Measurements from ENCODE around the gene ST7. TPM values are rescaled to one million over a fixed set of nuclear protein-coding genes. Genes with fewer than 3 reads are reported as not detected.

The ST7 gene
- total RNA-seq, 1 donor: 19.9 TPM

- Histone ChIP-seq H2AFZ (ENCODE audit: low read length) (no peak overlapping the region), H3K36me3 (ENCODE audit: insufficient read depth, low read length) (no peaks in the 10 kb centered on the region), H3K27me3 (ENCODE audit: insufficient read depth, low read length) (peaks cover 8% of the 10 kb centered on the region), H3K4me3 (ENCODE audit: insufficient read depth, low read length) (no peak overlapping the region), H3K4me1 (ENCODE audit: insufficient read depth, low read length) (no peaks in the 10 kb centered on the region), H4K20me1 (ENCODE audit: insufficient read depth, low read length) (no peaks in the 10 kb centered on the region), H3K27ac (ENCODE audit: low read depth, low read length) (no peak overlapping the region), H3K9me3 (ENCODE audit: low read depth, low read length) (no peaks in the 10 kb centered on the region), H3K4me2 (ENCODE audit: insufficient read depth, low read length) (no peak overlapping the region), H3K79me2 (ENCODE audit: insufficient read depth, low read length) (no peaks in the 10 kb centered on the region)
- DNase-seq (ENCODE audit: insufficient read length, low spot score, missing footprints): no peak
- no peak for TF ChIP-seq CTCF (IDR thresholded peaks at IDR 0.05; ENCODE audit: extremely low read depth, low read depth, low read length)
Measured at GRCh38 chr7:116940689-116941370, 12.5 kb upstream of the ST7 start.

- H3K27me3 ChIP-seq (ENCODE audit: insufficient read depth, low read length): peaks cover 2% of the 10 kb centered on the region
- H2AFZ ChIP-seq (ENCODE audit: low read length): peak overlapping the region; percentile 17
- no peaks in the 10 kb centered on the region for H3K36me3 ChIP-seq (ENCODE audit: insufficient read depth, low read length)
- no peak overlapping the region for H3K27ac ChIP-seq (ENCODE audit: low read depth, low read length)
- H4K20me1 ChIP-seq (ENCODE audit: insufficient read depth, low read length): no peaks in the 10 kb centered on the region
- H3K4me1 ChIP-seq (ENCODE audit: insufficient read depth, low read length): no peaks in the 10 kb centered on the region
- no peak overlapping the region for H3K4me3 ChIP-seq (ENCODE audit: insufficient read depth, low read length)
- TF ChIP-seq CTCF (IDR thresholded peaks at IDR 0.05; ENCODE audit: extremely low read depth, low read depth, low read length): no peak
- no peak overlapping the region for H3K4me2 ChIP-seq (ENCODE audit: insufficient read depth, low read length)
- DNase-seq (ENCODE audit: insufficient read length, low spot score, missing footprints): no peak
- H3K9me3 ChIP-seq (ENCODE audit: low read depth, low read length): no peaks in the 10 kb centered on the region
- no peaks in the 10 kb centered on the region for H3K79me2 ChIP-seq (ENCODE audit: insufficient read depth, low read length)
Measured at GRCh38 chr7:116942504-116942903, 10.8 kb upstream of the ST7 start.

GRCh38 chr7:116948934-116949333 lies 4.4 kb upstream of the ST7 start:
- H3K4me3 ChIP-seq (ENCODE audit: insufficient read depth, low read length): no peak overlapping the region
- no peaks in the 10 kb centered on the region for H3K79me2 ChIP-seq (ENCODE audit: insufficient read depth, low read length)
- H3K27ac ChIP-seq (ENCODE audit: low read depth, low read length): no peak overlapping the region
- H3K4me2 ChIP-seq (ENCODE audit: insufficient read depth, low read length): no peak overlapping the region
- peaks cover 7% of the 10 kb centered on the region for H3K4me1 ChIP-seq (ENCODE audit: insufficient read depth, low read length)
- no peaks in the 10 kb centered on the region for H3K9me3 ChIP-seq (ENCODE audit: low read depth, low read length)
- H4K20me1 ChIP-seq (ENCODE audit: insufficient read depth, low read length): no peaks in the 10 kb centered on the region
- no peak overlapping the region for H2AFZ ChIP-seq (ENCODE audit: low read length)
- DNase-seq (ENCODE audit: insufficient read length, low spot score, missing footprints): peak; percentile 42
- no peaks in the 10 kb centered on the region for H3K27me3 ChIP-seq (ENCODE audit: insufficient read depth, low read length)
- H3K36me3 ChIP-seq (ENCODE audit: insufficient read depth, low read length): no peaks in the 10 kb centered on the region
- TF ChIP-seq CTCF (IDR thresholded peaks at IDR 0.05; ENCODE audit: extremely low read depth, low read depth, low read length): no peak

- Histone ChIP-seq H3K4me2 (ENCODE audit: insufficient read depth, low read length) (no peak overlapping the region), H3K9me3 (ENCODE audit: low read depth, low read length) (no peaks in the 10 kb centered on the region), H3K4me3 (ENCODE audit: insufficient read depth, low read length) (no peak overlapping the region), H4K20me1 (ENCODE audit: insufficient read depth, low read length) (no peaks in the 10 kb centered on the region), H3K36me3 (ENCODE audit: insufficient read depth, low read length) (no peaks in the 10 kb centered on the region), H3K4me1 (ENCODE audit: insufficient read depth, low read length) (peaks cover 14% of the 10 kb centered on the region), H3K27ac (ENCODE audit: low read depth, low read length) (no peak overlapping the region), H3K79me2 (ENCODE audit: insufficient read depth, low read length) (peaks cover 10% of the 10 kb centered on the region), H3K27me3 (ENCODE audit: insufficient read depth, low read length) (no peaks in the 10 kb centered on the region), H2AFZ (ENCODE audit: low read length) (no peak overlapping the region)
- no peak for DNase-seq (ENCODE audit: insufficient read length, low spot score, missing footprints)
- no peak for TF ChIP-seq CTCF (IDR thresholded peaks at IDR 0.05; ENCODE audit: extremely low read depth, low read depth, low read length)
Measured at GRCh38 chr7:116949941-116950801, 3.1 kb upstream of the ST7 start.

Measured in osteoblast (primary cell).